Stimulated activated CD8-positive, alpha-beta memory T cell treated with anti-CD3 and anti-CD28 coated beads, Interleukin-7, amount 100 ng/mL, for 1 hour (primary cell): ENCODE data around the gene KSR1.

Source experiments
- DNase-seq, 2 donors: peaks; one replicate each; pipeline ENCODE4 v3.0.0-alpha.2; 2020; ENCODE audit warnings: low read depth in 2 of 2

KSR1 gene

DNA sequence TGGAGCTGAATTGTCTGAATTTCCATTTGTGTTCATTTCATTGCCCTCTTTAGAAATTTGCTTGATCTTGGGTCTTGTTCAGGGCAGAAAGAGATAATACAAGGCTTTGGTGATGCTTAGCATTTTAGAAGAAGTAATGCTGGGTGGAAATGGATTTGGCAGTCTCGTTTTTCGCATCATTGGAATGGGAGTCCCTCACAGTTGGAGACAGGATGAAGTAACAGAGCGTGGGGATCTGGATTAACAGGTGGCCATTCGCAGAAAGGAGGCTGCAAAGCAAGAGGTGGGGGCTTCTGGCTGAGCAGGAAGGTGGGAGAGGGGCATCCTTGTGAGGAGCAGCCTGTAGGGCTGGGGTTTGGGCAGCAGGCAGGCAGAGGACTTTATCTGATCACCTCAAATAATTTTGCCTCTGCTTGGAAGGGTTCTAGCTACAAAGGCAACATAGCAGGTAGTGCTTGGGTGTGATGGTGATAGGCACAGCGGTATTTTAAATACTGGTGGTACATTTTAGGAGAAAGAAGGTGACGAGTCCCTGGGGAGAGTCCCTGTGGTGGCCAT is 17.0 kb downstream of the KSR1 start:
- peak in 1 of 2 donors; percentile 37 for DNase-seq

DNA sequence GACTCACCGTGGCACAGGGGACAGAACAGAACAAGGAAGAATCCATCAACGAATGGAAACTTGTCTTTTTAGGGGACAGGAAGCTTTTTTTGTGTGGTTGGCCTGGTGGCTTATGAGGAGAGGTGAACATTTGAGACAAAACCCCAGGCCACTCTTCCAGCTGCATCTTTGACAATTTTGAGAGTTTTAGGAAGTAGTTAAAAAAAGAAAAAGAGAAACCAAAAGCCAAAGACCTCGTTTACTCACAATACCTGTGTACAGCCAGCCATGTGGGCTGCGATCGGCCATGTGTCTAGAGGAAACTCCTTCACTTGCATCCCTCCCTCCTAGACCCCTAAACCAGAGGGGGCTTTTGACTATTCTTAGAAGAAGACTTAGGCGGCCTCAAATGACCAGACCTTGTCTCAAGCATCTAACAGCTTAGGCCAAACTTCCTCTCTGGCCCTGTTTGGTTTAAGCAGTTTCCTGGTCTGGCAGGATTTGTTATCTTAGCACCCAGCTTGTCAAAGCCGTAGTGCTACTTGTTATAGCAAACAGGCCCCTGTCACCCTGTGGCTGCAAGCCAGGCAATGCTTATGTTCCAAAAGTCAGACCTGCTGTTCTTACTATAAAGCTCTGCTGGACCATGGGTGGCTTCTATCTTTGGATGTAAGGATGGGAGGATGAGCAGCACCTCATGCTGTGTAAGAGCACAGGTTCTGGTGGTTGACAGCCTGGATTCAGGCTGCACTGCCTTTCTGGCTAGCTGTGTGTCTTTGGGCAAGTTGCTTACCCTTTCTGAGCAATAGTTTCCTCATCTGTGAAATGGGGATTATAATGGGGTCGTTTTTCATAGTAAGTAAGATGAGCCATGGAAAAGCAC is 17.7 kb downstream of the KSR1 start:
- DNase-seq: peak in 1 of 2 donors; percentile 43

DNA sequence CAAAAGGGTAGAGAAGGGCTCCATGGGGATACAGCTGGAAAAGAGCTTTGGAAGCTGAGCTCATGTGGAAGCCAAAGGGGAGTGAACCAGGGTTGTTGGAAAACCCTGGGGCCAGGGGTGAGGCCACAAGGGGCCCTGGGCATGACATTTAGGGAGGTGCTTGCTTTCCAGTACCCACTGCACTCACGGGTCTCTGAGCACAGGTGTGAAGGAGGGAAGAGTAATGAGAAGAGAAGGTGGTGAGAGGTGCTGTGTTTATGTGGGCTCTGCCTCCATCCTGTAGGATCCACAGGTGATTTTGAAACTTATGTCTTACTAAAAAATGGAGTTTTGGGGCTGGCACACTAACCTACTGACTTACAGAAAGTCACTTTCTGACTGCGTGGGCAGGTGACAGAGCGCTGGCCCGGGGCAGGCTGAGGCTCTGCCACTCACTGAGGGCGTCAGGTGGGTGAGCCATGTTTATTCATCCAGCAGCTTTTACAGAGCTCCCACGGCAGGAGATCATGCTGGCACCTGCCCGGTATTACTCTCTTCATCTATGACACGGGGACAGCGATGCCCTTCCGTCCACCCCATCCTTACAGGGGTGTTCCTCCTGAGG is 18.9 kb downstream of the KSR1 start:
- DNase-seq: no peak

DNA sequence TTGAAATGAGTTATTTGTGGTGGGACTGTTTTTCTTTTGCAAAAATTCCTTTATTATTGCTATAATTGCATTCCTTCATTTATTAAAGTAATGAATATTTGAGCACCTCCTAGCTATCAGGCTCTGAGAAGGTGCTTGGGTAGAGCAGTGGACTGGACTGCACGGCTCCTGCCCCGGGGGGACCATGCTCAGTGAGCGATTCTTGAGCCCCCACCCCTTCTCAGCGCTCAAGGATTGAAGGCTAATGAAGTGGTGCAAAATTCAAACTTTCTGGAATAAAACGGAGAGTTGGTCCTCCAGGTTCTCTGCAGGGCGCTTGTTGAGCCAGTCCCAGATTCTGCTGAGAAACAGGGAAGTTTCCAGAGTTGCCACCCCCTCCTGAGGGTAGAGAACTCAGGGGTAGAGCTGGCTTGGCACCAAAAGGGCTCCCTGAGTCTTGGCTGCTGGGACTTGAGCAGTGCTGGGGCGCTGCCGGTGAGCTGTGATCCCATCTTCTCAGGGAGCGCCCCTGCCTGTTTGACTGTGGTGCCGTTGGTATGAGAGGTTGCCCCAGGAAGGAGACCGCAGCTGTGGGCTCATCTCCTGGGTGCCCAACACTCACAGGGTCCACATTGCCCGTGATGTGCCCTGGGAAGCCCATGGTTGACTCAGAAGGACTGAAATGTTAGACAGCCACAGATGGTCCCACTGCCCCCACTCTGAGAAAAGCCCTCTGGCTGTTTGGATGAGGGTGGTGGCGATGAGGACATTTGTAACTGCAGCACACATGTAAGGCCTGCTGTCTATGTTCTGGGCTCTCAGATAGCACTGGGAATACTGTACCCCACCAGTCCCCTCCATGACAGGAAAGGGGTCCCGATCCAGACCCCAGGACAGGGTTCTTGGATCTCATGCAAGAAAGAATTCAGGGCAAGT is 20.0 kb downstream of the KSR1 start:
- DNase-seq: no peak

DNA sequence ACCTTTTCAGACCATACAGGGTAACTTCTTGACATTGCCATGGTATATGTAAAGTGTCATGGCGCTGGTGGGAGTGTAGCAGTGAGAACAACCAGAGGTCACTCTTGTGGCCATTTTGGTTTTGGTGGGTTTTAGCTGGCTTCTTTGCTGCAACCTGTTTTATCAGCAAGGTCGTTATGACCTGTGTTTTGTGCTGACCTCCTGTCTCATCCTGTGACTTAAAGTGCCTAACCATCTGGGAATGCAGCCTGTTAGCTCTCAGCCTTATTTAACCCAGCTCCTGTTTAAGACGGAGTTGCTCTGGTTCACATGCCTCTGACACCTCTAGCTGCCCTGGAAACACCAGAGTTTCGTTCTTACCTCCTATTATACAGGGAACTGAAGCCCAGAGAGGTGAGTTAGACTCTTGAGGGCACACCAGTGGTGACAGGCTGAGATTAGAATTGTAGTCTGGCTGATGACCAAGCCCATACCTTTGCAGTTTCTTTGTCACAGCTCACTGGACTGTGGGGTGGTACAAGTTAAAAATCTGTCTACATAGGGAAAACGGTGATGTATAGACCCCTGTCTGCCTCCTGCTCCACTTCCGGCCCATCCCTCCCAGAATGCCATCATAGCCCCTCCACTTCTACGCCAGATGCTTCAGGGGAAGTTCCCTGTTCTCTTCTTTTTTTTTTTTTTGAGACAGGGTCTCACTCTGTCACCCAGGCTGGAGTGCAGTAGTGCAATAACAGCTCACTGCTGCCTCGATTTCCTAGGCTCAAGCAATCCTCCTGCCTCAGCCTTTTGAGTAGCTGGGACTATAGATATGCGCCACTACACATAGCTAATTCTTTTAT is 21.0 kb downstream of the KSR1 start:
- DNase-seq: no peak

DNA sequence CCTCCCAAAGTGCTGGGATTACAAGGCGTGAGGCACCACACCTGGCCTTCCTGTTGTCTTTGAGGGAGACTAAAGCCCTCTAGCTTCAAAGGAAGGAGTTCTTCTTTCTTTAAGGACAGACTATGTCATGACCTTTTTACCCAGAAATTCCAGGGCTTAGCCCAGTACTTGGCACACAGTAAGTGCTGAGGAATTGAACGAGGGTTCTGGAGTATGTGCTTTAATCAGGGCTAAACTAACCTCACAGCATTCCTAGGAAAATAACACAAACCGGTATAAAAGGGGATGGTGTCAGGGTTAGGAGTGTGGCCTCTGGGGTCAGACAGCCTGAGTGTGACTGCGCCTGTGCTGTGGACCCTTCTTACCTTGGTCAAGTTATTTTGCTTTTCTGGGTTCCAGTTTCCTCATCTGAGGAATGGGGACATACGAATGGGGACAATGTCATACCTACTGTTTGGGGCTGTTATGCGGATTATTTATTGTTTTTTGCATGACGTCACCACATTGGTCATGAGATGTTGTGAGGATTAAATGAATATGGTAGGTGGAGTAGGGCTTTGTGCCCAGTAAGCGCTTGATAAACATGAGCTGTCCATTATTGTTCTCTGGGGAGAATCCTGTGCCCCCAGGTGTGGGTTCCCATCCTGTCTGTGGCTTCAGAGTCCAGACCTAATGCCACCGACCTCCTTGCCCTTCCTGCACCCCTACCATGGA is 21.9 kb downstream of the KSR1 start:
- DNase-seq: no peak

DNA sequence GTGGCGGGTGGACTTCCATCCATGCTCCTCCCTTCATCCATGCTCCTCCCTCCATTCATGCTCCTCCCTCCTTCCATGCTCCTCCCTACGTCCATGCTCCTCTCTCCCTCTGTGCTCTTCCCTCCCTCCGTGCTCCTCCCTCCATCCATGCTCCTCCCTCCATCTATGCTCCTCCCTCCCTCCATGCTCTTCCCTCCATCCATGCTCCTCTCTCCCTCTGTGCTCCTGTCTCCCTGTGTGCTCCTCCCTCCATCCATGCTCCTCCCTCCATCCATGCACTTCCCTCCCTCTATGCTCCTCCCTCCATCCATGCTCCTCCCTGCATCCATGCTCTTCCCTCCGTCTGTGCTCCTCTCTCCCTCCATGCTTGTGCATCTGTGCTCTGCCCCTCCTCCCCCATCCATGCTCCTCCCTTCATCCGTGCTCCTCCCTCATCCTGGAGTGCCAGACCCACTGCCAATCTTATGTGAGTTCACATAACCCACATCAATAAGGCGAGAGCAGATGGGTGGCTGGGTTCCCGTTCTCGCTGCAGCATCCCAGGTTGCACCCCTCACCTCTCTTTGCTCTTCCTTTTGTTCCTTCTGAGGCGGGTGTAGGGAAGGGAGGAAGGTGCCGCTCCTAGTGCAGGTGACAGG is 22.8 kb downstream of the KSR1 start:
- no peak for DNase-seq

DNA sequence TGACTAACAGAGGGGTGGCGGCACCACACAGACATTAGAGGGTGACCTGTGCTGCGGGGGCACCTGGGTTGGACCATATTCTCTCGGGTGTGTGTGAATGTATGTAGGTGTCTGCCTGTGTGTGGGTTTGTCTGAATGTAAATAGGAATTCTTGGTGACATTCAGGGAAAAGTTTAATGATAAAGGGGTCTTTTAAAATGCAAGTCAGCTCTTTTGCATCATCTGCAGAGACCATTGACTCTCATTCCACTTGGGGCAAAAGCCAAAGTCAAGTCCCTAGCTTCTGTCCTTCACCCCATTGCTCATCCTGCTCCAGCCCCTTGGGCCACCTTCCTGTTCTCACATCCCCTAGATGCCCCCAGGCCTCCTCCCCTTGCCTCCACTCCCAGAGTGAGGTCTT is 23.6 kb downstream of the KSR1 start:
- DNase-seq: no peak

DNA sequence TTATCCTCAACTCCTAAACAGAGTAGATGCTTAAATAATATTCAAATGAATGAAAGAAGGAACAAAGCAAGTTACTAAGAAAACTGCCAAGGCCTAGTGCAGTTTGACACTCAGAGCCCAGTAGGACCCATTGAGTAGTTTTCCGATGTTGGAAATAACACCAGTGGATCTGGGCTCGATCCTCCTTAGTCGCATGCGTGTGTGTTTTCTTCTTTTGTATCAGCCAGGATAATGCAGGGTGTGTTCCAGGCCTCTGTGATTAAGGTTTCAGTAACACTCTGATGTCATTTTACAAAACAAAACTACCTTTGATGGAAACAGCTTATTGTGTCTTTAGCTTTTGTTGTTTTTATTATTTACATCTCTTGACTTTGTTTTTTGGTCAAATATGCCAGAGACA is 24.5 kb downstream of the KSR1 start:
- no peak for DNase-seq

DNA sequence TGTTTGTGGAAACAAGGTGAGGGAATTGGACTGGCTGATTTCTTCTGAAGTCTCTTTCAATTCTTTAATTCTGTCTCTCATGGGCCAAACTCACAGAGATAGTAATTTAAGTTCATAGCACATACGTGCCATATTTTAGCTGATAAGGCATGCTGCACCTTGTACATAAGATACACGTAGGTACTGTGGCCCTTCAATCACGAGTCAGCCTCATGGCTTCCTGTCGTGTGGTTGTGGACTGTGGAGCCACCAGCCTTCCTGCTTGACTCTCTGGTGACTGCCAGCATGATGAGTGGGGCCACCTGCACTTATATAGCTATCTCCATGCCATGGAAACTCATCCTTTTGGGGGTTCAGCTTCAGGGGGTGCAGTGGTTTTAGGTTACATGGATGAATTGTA is 25.1 kb downstream of the KSR1 start:
- DNase-seq: peak in 1 of 2 donors; percentile 18

DNA sequence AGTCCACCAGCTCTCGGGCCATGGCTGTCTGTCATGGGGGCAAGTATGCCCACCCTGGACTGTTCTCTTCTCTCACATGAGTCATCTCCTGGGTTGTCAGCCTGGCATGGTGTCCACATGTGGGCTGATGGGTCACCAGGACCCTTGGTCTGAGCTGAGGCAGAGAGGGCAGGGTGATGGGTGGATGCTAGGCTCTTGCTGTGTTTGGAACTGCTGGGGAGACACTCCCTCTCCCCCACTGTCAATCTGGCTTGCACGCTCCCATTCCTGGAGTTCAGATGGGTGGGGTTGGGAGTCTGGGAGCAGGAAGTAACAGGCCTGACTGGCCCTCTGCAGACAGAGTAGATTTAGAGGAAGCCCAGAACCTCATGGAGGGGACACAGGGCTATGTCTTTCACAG is 28.9 kb downstream of the KSR1 start:
- no peak for DNase-seq

DNA sequence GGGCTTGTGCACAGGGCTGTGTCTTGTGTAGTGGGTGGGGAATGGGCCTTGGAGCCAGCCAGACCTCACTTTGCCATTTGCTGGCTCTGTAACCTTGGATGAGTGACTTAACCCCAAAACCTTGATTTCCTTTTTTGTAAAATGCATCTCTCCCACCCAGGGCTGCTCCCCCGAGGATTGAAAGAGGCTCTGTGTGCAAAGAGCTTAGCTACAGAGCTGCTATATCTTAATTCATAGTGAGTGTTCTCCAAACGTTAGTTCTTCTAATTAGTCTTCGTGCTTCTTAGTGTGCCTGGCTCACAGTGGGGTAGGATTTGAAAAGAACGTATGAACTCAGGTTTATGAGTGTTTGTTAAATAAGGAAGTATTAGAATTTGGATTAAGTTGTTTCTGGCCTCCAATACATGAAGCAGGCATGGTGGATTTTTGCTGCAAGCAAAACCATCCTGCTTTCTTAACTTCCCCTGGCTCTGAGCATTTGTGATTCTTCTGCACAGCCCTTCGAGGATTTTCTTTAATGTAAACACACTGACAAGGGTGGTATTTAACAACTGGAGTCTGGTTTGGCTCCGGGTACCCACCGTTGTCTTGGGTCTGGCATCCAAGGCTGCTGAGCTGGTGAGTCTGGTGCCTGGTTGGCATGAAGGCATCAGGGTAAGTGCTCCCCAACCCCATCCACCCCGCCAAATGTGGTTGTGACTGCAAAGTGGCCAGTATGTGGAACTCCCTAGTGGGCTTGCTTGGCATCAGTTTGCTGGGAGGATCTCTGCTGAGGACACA is 29.7 kb downstream of the KSR1 start:
- no peak for DNase-seq

DNA sequence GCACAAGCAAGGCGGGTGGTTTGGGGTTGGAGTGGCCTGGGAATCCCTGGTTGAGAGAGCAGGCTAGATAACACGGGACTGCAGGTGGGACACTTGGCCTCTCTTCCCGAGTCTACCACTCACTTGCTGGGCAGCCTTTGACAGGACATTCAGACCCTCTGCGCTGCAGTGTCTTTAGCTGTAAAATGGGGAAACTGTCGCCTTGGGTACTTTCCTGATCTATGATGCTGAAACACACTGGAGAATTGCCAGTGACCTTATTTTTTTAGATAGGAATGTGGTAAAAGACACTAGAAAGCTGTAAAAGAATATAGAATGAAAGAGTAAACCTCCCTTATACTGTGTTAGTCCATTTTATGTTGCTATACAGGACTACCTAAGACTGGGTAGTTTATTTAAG is 30.5 kb downstream of the KSR1 start:
- no peak for DNase-seq

DNA sequence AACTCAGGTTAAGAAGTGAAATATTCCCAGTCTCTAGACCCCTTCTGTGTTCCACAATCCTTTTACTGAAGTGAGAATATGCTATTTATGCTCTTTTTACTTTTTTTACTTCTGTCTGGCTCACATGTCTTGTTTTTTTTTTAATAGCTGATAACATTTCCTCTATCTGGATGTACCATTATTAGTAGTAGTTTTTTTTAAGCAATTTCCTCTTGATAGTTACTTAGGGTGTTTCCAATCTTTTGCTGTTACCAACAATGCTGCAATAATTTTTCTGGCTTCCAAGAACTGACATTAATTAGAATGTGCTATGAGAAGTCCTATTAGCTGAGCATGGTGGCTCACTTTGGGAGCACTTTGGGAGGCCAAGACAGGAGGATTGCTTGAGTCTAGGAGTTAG is 32.0 kb downstream of the KSR1 start:
- no peak for DNase-seq

DNA sequence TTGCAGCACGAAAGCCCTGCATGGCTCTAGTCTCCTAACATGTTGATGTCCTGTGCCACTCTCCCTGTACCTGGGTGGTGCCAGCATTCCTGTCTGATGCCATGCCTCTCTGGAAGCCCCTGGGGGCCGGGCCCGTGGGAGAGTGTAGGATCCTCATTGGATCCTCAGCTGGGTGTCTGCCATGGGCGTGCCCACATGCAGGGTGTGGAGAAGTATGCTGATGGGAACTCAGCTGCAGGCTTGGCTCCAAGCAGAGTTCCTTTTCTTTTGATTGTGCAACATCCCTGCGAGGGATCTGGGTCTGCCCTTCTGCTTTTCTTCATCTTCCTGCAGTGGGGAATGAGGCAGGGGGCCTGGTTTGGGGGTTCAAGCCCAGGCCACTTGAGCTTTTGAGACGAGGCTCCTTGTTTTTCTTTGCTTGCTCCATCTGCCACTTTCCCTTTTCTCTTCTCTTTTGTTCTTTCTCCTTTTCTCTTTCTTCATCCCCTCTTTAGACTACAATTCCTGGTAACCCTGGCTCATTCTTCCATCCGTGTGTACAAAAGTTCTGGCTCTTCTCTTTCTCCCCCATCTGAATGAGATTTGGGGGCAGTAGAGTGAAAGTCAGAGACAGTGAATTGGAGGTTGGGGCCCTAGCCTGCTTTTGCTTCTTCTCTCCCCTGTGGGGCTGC is 32.9 kb downstream of the KSR1 start:
- no peak for DNase-seq

DNA sequence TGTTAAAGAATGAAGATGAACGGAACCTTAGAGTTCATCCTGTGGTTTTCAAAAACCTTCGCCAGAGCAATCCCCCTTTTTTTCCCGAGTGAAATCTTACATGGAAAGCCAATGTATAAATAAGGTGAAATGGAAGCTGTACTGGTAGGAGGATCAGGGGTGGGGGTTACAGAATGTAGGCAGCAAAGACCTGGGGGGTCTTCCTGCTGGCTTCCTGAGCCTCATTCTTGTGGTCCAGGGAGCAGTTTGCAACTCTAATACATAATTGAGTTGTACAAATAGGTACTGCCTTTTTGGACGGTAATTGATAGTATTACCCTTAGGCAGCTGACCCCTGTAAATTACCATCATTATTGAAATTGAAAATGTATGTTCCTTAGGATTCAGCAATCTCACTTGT is 34.1 kb downstream of the KSR1 start:
- DNase-seq: no peak

DNA sequence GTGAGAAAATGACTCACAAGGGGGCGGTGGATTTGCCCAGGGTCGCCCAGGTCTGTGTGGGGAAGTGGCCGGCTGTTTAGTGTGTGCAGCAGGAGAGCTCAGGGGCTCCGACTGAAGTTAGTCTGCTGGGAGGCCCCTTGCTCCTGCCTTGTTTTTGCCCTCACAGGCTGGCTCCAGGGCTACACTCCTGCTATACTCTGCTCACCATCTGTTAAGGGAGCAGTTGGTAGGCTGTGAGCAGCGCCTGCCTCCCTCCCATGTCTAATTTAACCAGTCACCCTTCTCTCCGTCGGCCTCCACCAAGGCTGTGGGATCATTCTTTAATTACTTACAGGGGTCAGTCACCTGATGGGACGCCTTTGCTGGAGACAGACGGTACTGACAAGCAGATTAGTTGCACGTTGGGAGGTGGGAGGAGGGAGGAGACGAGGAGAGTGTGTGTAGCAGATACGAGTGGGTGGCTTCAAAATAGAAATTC is 35.5 kb downstream of the KSR1 start:
- DNase-seq: no peak

DNA sequence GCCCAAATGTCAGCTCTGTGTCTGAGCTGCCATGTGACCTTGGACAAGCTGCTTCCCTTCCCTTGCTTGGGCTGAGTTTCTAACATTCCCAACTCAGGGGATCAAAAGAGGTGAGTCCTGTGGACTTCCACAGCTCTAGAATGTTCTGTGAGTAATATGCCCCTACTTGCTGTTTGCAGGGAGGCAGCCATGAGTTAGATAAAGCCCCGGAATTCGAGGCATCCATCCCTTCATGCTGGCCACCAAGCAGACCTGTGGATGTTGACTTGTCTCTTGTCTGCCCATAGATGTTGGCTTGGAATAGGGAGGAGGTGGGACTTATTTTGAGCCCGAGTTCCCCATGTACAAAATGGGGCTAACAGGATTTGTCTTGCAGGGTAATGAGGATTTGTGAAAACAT is 36.2 kb downstream of the KSR1 start:
- DNase-seq: no peak

DNA sequence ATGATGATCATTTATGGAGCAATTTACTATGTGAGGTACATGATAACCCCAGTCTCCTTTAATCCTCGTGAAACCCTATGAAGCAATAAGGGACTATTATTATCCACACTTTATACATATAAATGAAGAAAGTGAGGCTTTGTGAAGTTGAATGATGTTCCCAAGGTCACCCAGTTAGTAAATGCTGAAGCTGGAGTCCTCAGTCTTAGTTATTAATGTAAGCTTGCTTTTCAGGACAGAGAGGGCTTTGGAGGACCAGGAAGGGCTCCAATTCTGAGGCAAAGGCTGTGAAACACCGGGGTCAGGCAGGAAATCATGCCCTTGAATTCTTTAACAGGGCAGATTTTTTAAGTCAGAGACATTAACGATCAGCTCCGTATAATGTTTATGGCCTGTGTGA is 36.8 kb downstream of the KSR1 start:
- no peak for DNase-seq
